ENCODE measurements around the gene CTAGE1.

The CTAGE1 gene

GRCh38 chr18:22387787-22388186 is 29.9 kb downstream of the CTAGE1 start:
- FAIRE-seq, result no peak

DNA sequence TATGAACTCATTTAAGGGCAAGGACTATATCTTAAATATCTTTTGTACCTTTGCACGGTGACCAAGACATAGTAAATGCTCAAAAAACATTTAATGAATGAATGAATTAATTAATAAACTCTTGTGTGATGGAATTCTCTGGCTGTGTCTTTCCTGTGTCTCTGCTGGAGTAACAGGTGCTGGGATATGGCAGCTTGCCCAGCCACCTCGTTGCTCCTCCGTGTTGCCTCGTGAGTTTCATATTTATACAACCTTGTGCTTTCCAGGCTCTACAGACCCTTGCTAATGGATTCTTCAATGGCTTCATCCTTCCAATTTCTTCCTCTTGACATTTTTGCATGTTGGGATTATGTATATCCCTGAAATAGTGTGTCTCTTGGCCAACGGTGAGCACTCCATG is 30.4 kb downstream of the CTAGE1 start:
- no peak for FAIRE-seq

DNA sequence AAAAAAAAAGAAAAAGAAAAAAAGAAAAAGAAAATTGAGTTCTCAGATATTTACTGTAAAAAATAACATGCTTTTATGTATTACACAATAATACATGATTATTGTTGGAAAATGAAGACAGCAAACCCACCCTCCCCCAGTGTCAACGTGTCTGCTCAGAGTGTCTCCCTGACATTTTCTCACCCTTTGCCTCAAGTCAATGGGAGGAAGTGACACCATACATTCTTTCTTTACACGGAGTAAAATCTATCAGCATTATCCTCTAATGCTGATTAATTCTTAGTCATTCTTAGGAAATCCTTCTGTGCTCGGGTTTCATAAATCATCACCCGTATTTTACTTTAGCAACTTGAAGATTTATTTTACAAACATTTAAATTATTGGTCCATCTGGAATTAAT is 32.0 kb downstream of the CTAGE1 start:
- FAIRE-seq, result no peak

GRCh38 chr18:22378672-22379282 is 38.9 kb downstream of the CTAGE1 start:
- no peak for FAIRE-seq

DNA sequence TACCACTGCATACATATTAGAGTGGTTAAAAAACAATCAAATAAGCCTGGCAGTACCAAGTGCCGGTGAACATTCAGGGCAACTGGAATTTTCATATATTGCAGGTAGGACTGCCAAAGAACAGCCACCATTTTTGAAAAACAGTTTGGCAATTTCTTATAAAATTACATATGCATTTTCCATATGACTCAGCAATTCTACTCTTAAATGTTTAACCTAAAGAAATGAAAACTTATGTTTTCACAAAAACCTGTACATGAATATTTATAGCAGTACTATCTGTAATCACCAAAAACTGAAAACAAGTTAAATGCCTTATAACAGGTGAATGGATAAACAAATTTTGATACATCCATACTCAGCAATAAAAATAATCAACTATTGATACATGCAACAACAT is 39.9 kb downstream of the CTAGE1 start:
- no peak for FAIRE-seq

DNA sequence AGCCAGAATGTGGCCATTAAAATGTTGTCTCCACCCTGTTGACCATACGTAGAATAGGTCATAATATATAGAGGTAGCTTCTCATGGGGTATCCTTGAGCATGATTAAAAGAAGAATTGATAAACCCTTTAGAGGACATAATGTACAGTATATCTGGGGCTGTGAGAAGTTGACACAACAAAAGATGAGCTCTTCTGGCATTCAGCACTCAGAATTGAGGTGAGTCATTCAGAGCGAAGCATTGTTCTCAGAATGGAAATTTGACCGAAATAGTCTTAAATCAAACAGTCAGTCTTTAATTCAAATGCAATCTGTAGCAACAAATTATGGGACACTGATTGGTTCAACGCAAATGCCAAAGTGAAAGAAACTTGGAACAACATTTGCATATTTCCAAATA is 47.3 kb downstream of the CTAGE1 start:
- no peak for FAIRE-seq

GRCh38 chr18:22368021-22368420 is 49.7 kb downstream of the CTAGE1 start:
- FAIRE-seq, result no peak

GRCh38 chr18:22367303-22367702 is 50.4 kb downstream of the CTAGE1 start:
- FAIRE-seq, result no peak

GRCh38 chr18:22363867-22364463 is 53.8 kb downstream of the CTAGE1 start:
- FAIRE-seq, result no peak

Measured in colon (tissue), 2 donors.